Measurements from ENCODE around the gene AGAP1. TPM values are rescaled to one million over a fixed set of nuclear protein-coding genes. Genes with fewer than 3 reads are reported as not detected.

The AGAP1 gene
- total RNA-seq, 4 donors from 2014 or later: 7.2 to 19.6 (median 15.2) TPM

- DNase-seq: no peak
- intact Hi-C loops (cut with DNase I): no loop called here
- H3K4me1 ChIP-seq: no peaks in the 10 kb centered on the region
- 80 to 83% methylated on average over 15 of the region's 15 CpGs for WGBS, 2 donors
- H3K9me3 ChIP-seq: no peaks in the 10 kb centered on the region
- no peak overlapping the region for H3K27ac ChIP-seq
- no peak for TF ChIP-seq CTCF (IDR thresholded peaks at IDR 0.05)
- TF ChIP-seq POLR2A (IDR thresholded peaks at IDR 0.05): no peak
- no peak overlapping the region for H3K4me3 ChIP-seq
- no peaks in the 10 kb centered on the region for H3K36me3 ChIP-seq
- H3K27me3 ChIP-seq: no peaks in the 10 kb centered on the region
These were observed 517.3 kb downstream of the AGAP1 start for GRCh38 chr2:236010920-236011685.

GRCh38 chr2:236012155-236012554 is 518.3 kb downstream of the AGAP1 start:
- Histone ChIP-seq H3K9me3 (no peaks in the 10 kb centered on the region), H3K27ac (no peak overlapping the region), H3K27me3 (no peaks in the 10 kb centered on the region), H3K4me1 (no peaks in the 10 kb centered on the region), H3K4me3 (no peak overlapping the region), H3K36me3 (no peaks in the 10 kb centered on the region)
- intact Hi-C loops (cut with DNase I): no loop called here
- no peak for TF ChIP-seq CTCF (IDR thresholded peaks at IDR 0.05)
- TF ChIP-seq POLR2A (IDR thresholded peaks at IDR 0.05): no peak
- no peak for DNase-seq
- 75 to 78% methylated on average over 8 of the region's 8 CpGs for WGBS, 2 donors

- H3K4me3 ChIP-seq: no peak overlapping the region
- no peaks in the 10 kb centered on the region for H3K9me3 ChIP-seq
- H3K27ac ChIP-seq: no peak overlapping the region
- no peaks in the 10 kb centered on the region for H3K4me1 ChIP-seq
- 66% methylated on average over 24 to 25 of the region's 25 CpGs for WGBS, 2 donors
- H3K36me3 ChIP-seq: no peaks in the 10 kb centered on the region
- intact Hi-C loops (cut with DNase I): no loop called here
- no peaks in the 10 kb centered on the region for H3K27me3 ChIP-seq
- TF ChIP-seq CTCF (IDR thresholded peaks at IDR 0.05): no peak
- TF ChIP-seq POLR2A (IDR thresholded peaks at IDR 0.05): no peak
- no peak for DNase-seq
These were observed 520.7 kb downstream of the AGAP1 start for GRCh38 chr2:236014408-236015131.

- Histone ChIP-seq H3K4me3 (no peak overlapping the region), H3K36me3 (no peaks in the 10 kb centered on the region), H3K27me3 (no peaks in the 10 kb centered on the region), H3K9me3 (no peaks in the 10 kb centered on the region), H3K4me1 (no peaks in the 10 kb centered on the region), H3K27ac (no peak overlapping the region)
- WGBS, 2 donors: 81% methylated on average over 6 of the region's 6 CpGs
- no peak for DNase-seq
- TF ChIP-seq POLR2A (IDR thresholded peaks at IDR 0.05) (no peak), CTCF (IDR thresholded peaks at IDR 0.05) (no peak)
- intact Hi-C loops (cut with DNase I): no loop called here
These were observed 521.3 kb downstream of the AGAP1 start for GRCh38 chr2:236015171-236015570.

GRCh38 chr2:236016496-236016895 is 522.7 kb downstream of the AGAP1 start:
- no peaks in the 10 kb centered on the region for H3K9me3 ChIP-seq
- DNase-seq: no peak
- H3K4me3 ChIP-seq: no peak overlapping the region
- H3K36me3 ChIP-seq: no peaks in the 10 kb centered on the region
- no peaks in the 10 kb centered on the region for H3K27me3 ChIP-seq
- intact Hi-C loops (cut with DNase I): no loop called here
- 97 to 100% methylated on average over 4 of the region's 4 CpGs for WGBS, 2 donors
- TF ChIP-seq POLR2A (IDR thresholded peaks at IDR 0.05): no peak
- TF ChIP-seq CTCF (IDR thresholded peaks at IDR 0.05): no peak
- H3K27ac ChIP-seq: no peak overlapping the region
- no peaks in the 10 kb centered on the region for H3K4me1 ChIP-seq
